ENCODE measurements around the gene TLCD3B.

The TLCD3B gene

GRCh38 chr16:29987371-29988085 is 43.5 kb downstream of the TLCD3B start:
- no peak for DNase-seq

GRCh38 chr16:29986931-29987330 is 44.1 kb downstream of the TLCD3B start:
- no peak for DNase-seq

GRCh38 chr16:29986231-29986630 is 44.8 kb downstream of the TLCD3B start:
- DNase-seq = no peak

- DNase-seq = no peak
Observed at GRCh38 chr16:29985271-29985811, 45.7 kb downstream of the TLCD3B start.

- no peak for DNase-seq
Observed at GRCh38 chr16:29984764-29985147, 46.3 kb downstream of the TLCD3B start.

GRCh38 chr16:29984137-29984763 is 46.8 kb downstream of the TLCD3B start:
- no peak for DNase-seq

GRCh38 chr16:29983420-29984136 is 47.5 kb downstream of the TLCD3B start:
- DNase-seq = no peak

GRCh38 chr16:29982560-29983419 is 48.3 kb downstream of the TLCD3B start:
- DNase-seq = no peak

- DNase-seq = no peak
Observed at GRCh38 chr16:29978564-29979270, 52.4 kb downstream of the TLCD3B start.

- no peak for DNase-seq
Observed at GRCh38 chr16:29978081-29978480, 53.0 kb downstream of the TLCD3B start.

GRCh38 chr16:29977063-29977825 is 53.8 kb downstream of the TLCD3B start:
- DNase-seq = no peak

- DNase-seq = no peak
Observed at GRCh38 chr16:29975811-29976511, 55.1 kb downstream of the TLCD3B start.

- no peak for DNase-seq
Observed at GRCh38 chr16:29975134-29975538, 55.9 kb downstream of the TLCD3B start.
